ENCODE results near the gene SELPLG. TPM values are rescaled to one million over a fixed set of nuclear protein-coding genes. Genes with fewer than 3 reads are reported as not detected.
"Not testable (repeated sequence)": the region's sequence is repeated elsewhere in the genome, so short reads cannot be mapped to it uniquely, and the experiment has no call there.

The SELPLG gene
- total and polyA plus RNA-seq, 4 experiments from 2014 or later: 175 to 781 (median 330) TPM

GRCh38 chr12:108666401-108666881 lies 32.7 kb upstream of the SELPLG start:
- intact Hi-C loops (cut with micrococcal nuclease): no loop called here
- CTCF ChIA-PET (ENCODE audit: partially characterized antibody): interaction anchor here (0.7 to 14.3 kb wide), 15 partner anchors 13 to 284 kb away, joined by 3 to 368 read pairs (median 4); partner anchors contain the start of gene ISCU
- H3K4me1 Mint-ChIP-seq: peaks cover 9 to 10% (median 9%) of the 10 kb centered on the region in 4 donors

GRCh38 chr12:108665608-108666202 lies 32.0 kb upstream of the SELPLG start:
- DNase-seq: no peak
- H3K4me3 ChIP-seq (ENCODE audit: low read length in 2 of 2): no peak overlapping the region
- peaks cover 9 to 10% (median 9%) of the 10 kb centered on the region in 4 donors for H3K4me1 Mint-ChIP-seq
- no peaks in the 10 kb centered on the region for H3K36me3 ChIP-seq (ENCODE audit: insufficient read depth, low read length)
- ChIA-PET POLR2A (ENCODE audit: partially characterized antibody) (interaction anchor here (0.8 to 2.9 kb wide), 7 partner anchors 26 to 173 kb away, joined by 3 to 48 read pairs (median 6); partner anchors contain the start of genes ISCU, SART3 and SELPLG), CTCF (ENCODE audit: partially characterized antibody) (interaction anchor here (0.7 to 14.3 kb wide), 38 partner anchors 12 to 429 kb away, joined by 3 to 368 read pairs (median 6); partner anchors contain the start of genes ALKBH2, ISCU, SART3 and SELPLG)
- peak overlapping the region in 1 of 7 donors; percentile 46 for H3K27ac Mint-ChIP-seq
- no peaks in the 10 kb centered on the region for H3K27me3 ChIP-seq (ENCODE audit: insufficient read depth, low read length)
- H3K9me3 ChIP-seq (ENCODE audit: control insufficient read depth in 1 of 2, low read length in 2 of 2): no peaks in the 10 kb centered on the region
- no peaks in the 10 kb centered on the region for H3K9me3 Mint-ChIP-seq
- intact Hi-C loops (cut with micrococcal nuclease): loop anchor here (1.0 to 2.0 kb wide), 3 partner anchors 25 to 66 kb away; partner anchors contain the start of gene CORO1C
- no peaks in the 10 kb centered on the region for H3K36me3 Mint-ChIP-seq
- peaks cover 14% of the 10 kb centered on the region for H3K4me1 ChIP-seq (ENCODE audit: insufficient read depth, low read length)
- no peaks in the 10 kb centered on the region for H3K27me3 Mint-ChIP-seq
- H3K4me3 Mint-ChIP-seq: no peak overlapping the region
- no peak overlapping the region for H3K27ac ChIP-seq (ENCODE audit: low read depth, low read length)

More at GRCh38 chr12:108666401-108666881, 32.7 kb upstream of the SELPLG start:
- Histone ChIP-seq H3K36me3 (ENCODE audit: insufficient read depth, low read length) (no peaks in the 10 kb centered on the region), H3K4me1 (ENCODE audit: insufficient read depth, low read length) (peaks cover 14% of the 10 kb centered on the region), H3K27me3 (ENCODE audit: insufficient read depth, low read length) (no peaks in the 10 kb centered on the region), H3K9me3 (ENCODE audit: control insufficient read depth in 1 of 2, low read length in 2 of 2) (no peaks in the 10 kb centered on the region), H3K4me3 (ENCODE audit: low read length in 2 of 2) (no peak overlapping the region), H3K27ac (ENCODE audit: low read depth, low read length) (no peak overlapping the region)
- H3K27me3 Mint-ChIP-seq: no peaks in the 10 kb centered on the region
- DNase-seq: no peak
- POLR2A ChIA-PET (ENCODE audit: partially characterized antibody): interaction anchor here (0.5 to 1.7 kb wide), 5 partner anchors 34 to 172 kb away, joined by 3 to 6 read pairs (median 3); partner anchors contain the start of gene SELPLG
- H3K36me3 Mint-ChIP-seq: no peaks in the 10 kb centered on the region
- H3K9me3 Mint-ChIP-seq: no peaks in the 10 kb centered on the region
- H3K27ac Mint-ChIP-seq: no peak overlapping the region
- H3K4me3 Mint-ChIP-seq: no peak overlapping the region

GRCh38 chr12:108664338-108665258 lies 30.9 kb upstream of the SELPLG start:
- peak overlapping the region; percentile 78 to 93 (median 86) for H3K27ac Mint-ChIP-seq
- Histone ChIP-seq H3K27ac (ENCODE audit: low read depth, low read length) (no peak overlapping the region), H3K36me3 (ENCODE audit: insufficient read depth, low read length) (no peaks in the 10 kb centered on the region), H3K4me3 (ENCODE audit: low read length in 2 of 2) (no peak overlapping the region), H3K27me3 (ENCODE audit: insufficient read depth, low read length) (no peaks in the 10 kb centered on the region), H3K9me3 (ENCODE audit: control insufficient read depth in 1 of 2, low read length in 2 of 2) (no peaks in the 10 kb centered on the region), H3K4me1 (ENCODE audit: insufficient read depth, low read length) (peaks cover 14% of the 10 kb centered on the region)
- H3K4me3 Mint-ChIP-seq: peak overlapping the region in 1 of 8 donors; percentile 20
- DNase-seq: peak; percentile 79 to 85 (median 81)
- no peaks in the 10 kb centered on the region for H3K36me3 Mint-ChIP-seq
- POLR2A ChIA-PET (ENCODE audit: partially characterized antibody): interaction anchor here (0.6 to 2.9 kb wide), 14 partner anchors 11 to 288 kb away, joined by 3 to 48 read pairs (median 4); partner anchors contain the start of genes ISCU, SART3 and SELPLG
- CTCF ChIA-PET (ENCODE audit: partially characterized antibody): interaction anchor here (0.7 to 14.3 kb wide), 48 partner anchors 11 to 430 kb away, joined by 3 to 368 read pairs (median 6); partner anchors contain the start of genes ALKBH2, ISCU, SART3 and SELPLG
- peaks cover 9 to 10% (median 9%) of the 10 kb centered on the region in 4 donors for H3K4me1 Mint-ChIP-seq
- no peaks in the 10 kb centered on the region for H3K9me3 Mint-ChIP-seq
- intact Hi-C loops (cut with micrococcal nuclease): loop anchor here (1.0 to 2.0 kb wide), 7 partner anchors 26 to 429 kb away; partner anchors contain the start of genes ALKBH2, CORO1C and SELPLG
- no peaks in the 10 kb centered on the region for H3K27me3 Mint-ChIP-seq

GRCh38 chr12:108663324-108664015 lies 29.8 kb upstream of the SELPLG start:
- Histone ChIP-seq H3K4me1 (ENCODE audit: insufficient read depth, low read length) (peaks cover 14% of the 10 kb centered on the region), H3K27me3 (ENCODE audit: insufficient read depth, low read length) (no peaks in the 10 kb centered on the region), H3K9me3 (ENCODE audit: control insufficient read depth in 1 of 2, low read length in 2 of 2) (no peaks in the 10 kb centered on the region), H3K27ac (ENCODE audit: low read depth, low read length) (no peak overlapping the region), H3K4me3 (ENCODE audit: low read length in 2 of 2) (no peak overlapping the region), H3K36me3 (ENCODE audit: insufficient read depth, low read length) (no peaks in the 10 kb centered on the region)
- intact Hi-C loops (cut with micrococcal nuclease): loop anchor here (1.0 to 2.0 kb wide), 6 partner anchors 27 to 430 kb away; partner anchors contain the start of genes ALKBH2 and SELPLG
- H3K4me3 Mint-ChIP-seq: no peak overlapping the region
- ChIA-PET POLR2A (ENCODE audit: partially characterized antibody) (interaction anchor here (1.2 to 2.9 kb wide), 8 partner anchors 18 to 140 kb away, joined by 3 to 48 read pairs (median 8); partner anchors contain the start of genes ISCU, SART3 and SELPLG), CTCF (ENCODE audit: partially characterized antibody) (interaction anchor here (0.8 to 14.3 kb wide), 30 partner anchors 10 to 431 kb away, joined by 3 to 368 read pairs (median 9); partner anchors contain the start of genes ALKBH2, ISCU, SART3 and SELPLG)
- H3K36me3 Mint-ChIP-seq: no peaks in the 10 kb centered on the region
- H3K9me3 Mint-ChIP-seq: no peaks in the 10 kb centered on the region
- no peaks in the 10 kb centered on the region for H3K27me3 Mint-ChIP-seq
- peak overlapping the region in 6 of 7 donors; percentile 12 to 85 (median 66) for H3K27ac Mint-ChIP-seq
- H3K4me1 Mint-ChIP-seq: peaks cover 9 to 10% (median 9%) of the 10 kb centered on the region in 4 donors
- no peak for DNase-seq

GRCh38 chr12:108658115-108658514 lies 24.4 kb upstream of the SELPLG start:
- H3K27ac ChIP-seq (ENCODE audit: low read depth, low read length); H3K4me3 ChIP-seq (ENCODE audit: low read length in 2 of 2); H3K9me3 Mint-ChIP-seq; H3K36me3 Mint-ChIP-seq; H3K9me3 ChIP-seq (ENCODE audit: control insufficient read depth in 1 of 2, low read length in 2 of 2); H3K4me3 Mint-ChIP-seq; intact Hi-C loops (cut with micrococcal nuclease); H3K27me3 Mint-ChIP-seq; H3K4me1 ChIP-seq (ENCODE audit: insufficient read depth, low read length); DNase-seq; H3K27me3 ChIP-seq (ENCODE audit: insufficient read depth, low read length); H3K27ac Mint-ChIP-seq; H3K36me3 ChIP-seq (ENCODE audit: insufficient read depth, low read length); H3K4me1 Mint-ChIP-seq: not testable (repeated sequence)
- ChIA-PET CTCF (ENCODE audit: partially characterized antibody) (interaction anchor here (0.9 to 3.1 kb wide), 2 partner anchors 40 to 146 kb away, joined by 3 to 16 read pairs; no protein-coding TSS in a partner anchor), POLR2A (ENCODE audit: partially characterized antibody) (interaction anchor here (0.8 kb wide), 1 partner anchor 25 kb away, joined by 3 read pairs; the partner anchor contains the start of gene SELPLG)

GRCh38 chr12:108657130-108657745 lies 23.5 kb upstream of the SELPLG start:
- H3K27ac ChIP-seq (ENCODE audit: low read depth, low read length): no peak overlapping the region
- no peaks in the 10 kb centered on the region for H3K27me3 ChIP-seq (ENCODE audit: insufficient read depth, low read length)
- intact Hi-C loops (cut with micrococcal nuclease): no loop called here
- Mint-ChIP-seq H3K27me3 (no peaks in the 10 kb centered on the region), H3K36me3 (peaks cover 0 to 7% of the 10 kb centered on the region in 2 donors), H3K4me3 (no peak overlapping the region), H3K4me1 (no peaks in the 10 kb centered on the region), H3K27ac (peak overlapping the region in 2 of 7 donors; percentile 13 to 24), H3K9me3 (no peaks in the 10 kb centered on the region)
- H3K36me3 ChIP-seq (ENCODE audit: insufficient read depth, low read length): no peaks in the 10 kb centered on the region
- H3K9me3 ChIP-seq (ENCODE audit: control insufficient read depth in 1 of 2, low read length in 2 of 2): no peaks in the 10 kb centered on the region
- CTCF ChIA-PET (ENCODE audit: partially characterized antibody): no interaction called here
- no peak for DNase-seq
- H3K4me1 ChIP-seq (ENCODE audit: insufficient read depth, low read length): no peaks in the 10 kb centered on the region
- POLR2A ChIA-PET (ENCODE audit: partially characterized antibody): no interaction called here
- H3K4me3 ChIP-seq (ENCODE audit: low read length in 2 of 2): no peak overlapping the region

Measured in CD4-positive, alpha-beta memory T cell (primary cell).